Chondrocyte (in vitro differentiated cells): Measurements from ENCODE around the gene DCBLD1. TPM values are rescaled to one million over a fixed set of nuclear protein-coding genes. Genes with fewer than 3 reads are reported as not detected.

ENCODE experiments used
- DNase-seq: peaks from one replicate; pipeline ENCODE4 v3.0.0; 2021; ENCODE audit warnings: mixed read lengths, low spot score
- H3K27ac Mint-ChIP-seq: one replicate; pipeline ENCODE4 v1.8.0; 2021; ENCODE audit warnings: mild to moderate bottlenecking, moderate library complexity, mixed read lengths; ENCODE audit not compliant: unreplicated experiment
- H3K27me3 Mint-ChIP-seq: 2 replicates; pipeline ENCODE4 v1.8.0; 2021; ENCODE audit warnings: low read depth, mixed read lengths
- H3K36me3 Mint-ChIP-seq: 2 replicates; pipeline ENCODE4 v1.8.0; 2021; ENCODE audit warnings: low read depth, mixed read lengths
- H3K4me1 Mint-ChIP-seq: 2 replicates; pipeline ENCODE4 v1.8.0; 2021; ENCODE audit warnings: low read depth, mild to moderate bottlenecking, mixed read lengths
- H3K4me3 Mint-ChIP-seq: one replicate; pipeline ENCODE4 v1.8.0; 2021; ENCODE audit warnings: mild to moderate bottlenecking, moderate library complexity, mixed read lengths; ENCODE audit not compliant: unreplicated experiment
- H3K9me3 Mint-ChIP-seq: 2 replicates; pipeline ENCODE4 v1.8.0; 2021; ENCODE audit warnings: low read depth, mixed read lengths
- total RNA-seq: library from RNA; stranded (reverse); gene quantifications from 3 replicates; pipeline ENCODE4 v1.2.1, GENCODE V29; 2021
- TF ChIP-seq, protein P1 (sequence below): fragments of 200-600 bp; sonication (generic); IDR thresholded peaks from 2 replicates; pipeline ENCODE4 v1.5.0; 2021; ENCODE audit warnings: antibody characterized with exemption, mild to moderate bottlenecking, moderate library complexity

DCBLD1 gene
- total RNA-seq, 1 donor from 2014 or later = 39.3 TPM

DNA sequence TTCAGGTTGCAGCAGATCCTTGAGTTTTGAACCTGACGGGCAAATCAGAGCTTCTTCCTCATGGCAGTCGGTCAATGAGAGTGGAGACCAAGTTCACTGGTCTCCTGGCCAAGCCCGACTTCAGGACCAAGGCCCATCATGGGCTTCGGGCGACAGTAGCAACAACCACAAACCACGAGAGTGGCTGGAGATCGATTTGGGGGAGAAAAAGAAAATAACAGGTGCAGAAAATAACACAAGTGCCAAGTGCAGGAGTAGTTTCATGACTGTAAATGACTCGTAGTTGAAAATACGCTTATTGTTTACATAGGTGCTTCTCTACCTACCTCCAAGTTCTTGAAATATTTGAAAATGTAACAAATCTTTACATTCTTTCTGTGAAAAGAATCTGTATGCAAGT lies 56.1 kb downstream of the DCBLD1 start:
- no peak for DNase-seq
- Mint-ChIP-seq H3K27me3 (no peaks in the 10 kb centered on the region), H3K4me1 (peaks cover 39% of the 10 kb centered on the region), H3K4me3 (no peak overlapping the region), H3K27ac (no peak overlapping the region), H3K36me3 (peaks cover 33% of the 10 kb centered on the region), H3K9me3 (no peaks in the 10 kb centered on the region)
- TF ChIP-seq, protein P1, sequence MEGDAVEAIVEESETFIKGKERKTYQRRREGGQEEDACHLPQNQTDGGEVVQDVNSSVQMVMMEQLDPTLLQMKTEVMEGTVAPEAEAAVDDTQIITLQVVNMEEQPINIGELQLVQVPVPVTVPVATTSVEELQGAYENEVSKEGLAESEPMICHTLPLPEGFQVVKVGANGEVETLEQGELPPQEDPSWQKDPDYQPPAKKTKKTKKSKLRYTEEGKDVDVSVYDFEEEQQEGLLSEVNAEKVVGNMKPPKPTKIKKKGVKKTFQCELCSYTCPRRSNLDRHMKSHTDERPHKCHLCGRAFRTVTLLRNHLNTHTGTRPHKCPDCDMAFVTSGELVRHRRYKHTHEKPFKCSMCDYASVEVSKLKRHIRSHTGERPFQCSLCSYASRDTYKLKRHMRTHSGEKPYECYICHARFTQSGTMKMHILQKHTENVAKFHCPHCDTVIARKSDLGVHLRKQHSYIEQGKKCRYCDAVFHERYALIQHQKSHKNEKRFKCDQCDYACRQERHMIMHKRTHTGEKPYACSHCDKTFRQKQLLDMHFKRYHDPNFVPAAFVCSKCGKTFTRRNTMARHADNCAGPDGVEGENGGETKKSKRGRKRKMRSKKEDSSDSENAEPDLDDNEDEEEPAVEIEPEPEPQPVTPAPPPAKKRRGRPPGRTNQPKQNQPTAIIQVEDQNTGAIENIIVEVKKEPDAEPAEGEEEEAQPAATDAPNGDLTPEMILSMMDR = no peak

DNA sequence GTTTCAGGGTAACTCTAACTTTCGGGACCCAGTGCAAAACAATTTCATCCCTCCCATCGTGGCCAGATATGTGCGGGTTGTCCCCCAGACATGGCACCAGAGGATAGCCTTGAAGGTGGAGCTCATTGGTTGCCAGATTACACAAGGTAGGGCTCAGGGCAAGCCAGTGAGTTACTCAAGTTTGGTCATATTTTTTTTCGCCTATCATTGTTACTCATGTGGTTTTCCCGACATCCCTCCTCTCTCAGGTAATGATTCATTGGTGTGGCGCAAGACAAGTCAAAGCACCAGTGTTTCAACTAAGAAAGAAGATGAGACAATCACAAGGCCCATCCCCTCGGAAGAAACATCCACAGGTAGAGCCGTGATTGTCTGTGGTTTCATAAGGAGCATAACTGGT lies 58.2 kb downstream of the DCBLD1 start:
- no peaks in the 10 kb centered on the region for H3K9me3 Mint-ChIP-seq
- no peak for DNase-seq
- no peaks in the 10 kb centered on the region for H3K27me3 Mint-ChIP-seq
- peaks cover 38% of the 10 kb centered on the region for H3K36me3 Mint-ChIP-seq
- TF ChIP-seq, protein P1 = no peak
- no peak overlapping the region for H3K27ac Mint-ChIP-seq
- no peak overlapping the region for H3K4me3 Mint-ChIP-seq
- peaks cover 37% of the 10 kb centered on the region for H3K4me1 Mint-ChIP-seq

DNA sequence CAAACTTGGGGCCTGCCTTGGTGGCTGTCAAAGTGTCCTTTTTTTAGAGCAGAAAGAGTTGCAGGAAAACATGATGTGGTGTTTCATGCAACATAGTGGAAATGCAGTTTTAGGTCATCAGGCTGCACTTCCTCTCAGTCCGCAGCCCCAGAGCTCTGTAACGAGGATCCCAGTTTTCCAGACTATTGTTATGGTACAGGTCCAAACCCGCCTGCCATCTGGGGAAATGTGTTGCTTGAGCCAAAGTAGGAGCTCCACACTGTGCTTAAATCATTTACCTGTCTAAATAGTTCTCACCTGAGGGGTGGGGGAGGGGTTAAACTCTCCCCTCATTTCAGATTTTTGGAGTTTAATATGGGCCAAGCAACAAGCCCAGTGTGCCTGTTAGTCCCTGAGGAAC lies 60.0 kb downstream of the DCBLD1 start:
- H3K27me3 Mint-ChIP-seq = no peaks in the 10 kb centered on the region
- TF ChIP-seq, protein P1 = no peak
- H3K36me3 Mint-ChIP-seq = peaks cover 48% of the 10 kb centered on the region
- no peak overlapping the region for H3K4me3 Mint-ChIP-seq
- peak overlapping the region; percentile 17 for H3K27ac Mint-ChIP-seq
- H3K4me1 Mint-ChIP-seq = peaks cover 25% of the 10 kb centered on the region
- no peak for DNase-seq
- H3K9me3 Mint-ChIP-seq = no peaks in the 10 kb centered on the region

DNA sequence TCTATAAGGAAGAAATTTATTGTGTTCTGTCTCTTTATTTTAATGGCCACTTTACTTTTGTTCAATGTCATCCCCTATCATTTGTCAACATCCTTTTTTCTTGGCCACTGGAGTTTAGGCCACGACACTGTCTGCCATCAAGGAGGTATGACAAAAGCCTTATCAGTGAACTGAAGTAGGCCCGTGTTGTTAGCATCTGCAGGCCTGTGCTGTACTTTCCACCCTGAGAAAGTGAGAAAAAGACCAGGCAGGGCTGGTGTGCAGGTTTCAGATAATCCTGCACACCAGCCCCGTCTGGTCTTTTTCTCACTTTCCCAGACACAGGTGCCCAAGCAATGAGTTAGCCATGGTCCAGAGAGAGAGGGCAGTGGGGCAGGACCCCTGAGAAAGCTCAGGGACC lies 62.2 kb downstream of the DCBLD1 start:
- Mint-ChIP-seq H3K27ac (peak overlapping the region; percentile 37), H3K27me3 (no peaks in the 10 kb centered on the region), H3K4me3 (no peak overlapping the region), H3K4me1 (peaks cover 32% of the 10 kb centered on the region), H3K36me3 (peaks cover 41% of the 10 kb centered on the region), H3K9me3 (no peaks in the 10 kb centered on the region)
- DNase-seq = no peak
- TF ChIP-seq, protein P1 = no peak

DNA sequence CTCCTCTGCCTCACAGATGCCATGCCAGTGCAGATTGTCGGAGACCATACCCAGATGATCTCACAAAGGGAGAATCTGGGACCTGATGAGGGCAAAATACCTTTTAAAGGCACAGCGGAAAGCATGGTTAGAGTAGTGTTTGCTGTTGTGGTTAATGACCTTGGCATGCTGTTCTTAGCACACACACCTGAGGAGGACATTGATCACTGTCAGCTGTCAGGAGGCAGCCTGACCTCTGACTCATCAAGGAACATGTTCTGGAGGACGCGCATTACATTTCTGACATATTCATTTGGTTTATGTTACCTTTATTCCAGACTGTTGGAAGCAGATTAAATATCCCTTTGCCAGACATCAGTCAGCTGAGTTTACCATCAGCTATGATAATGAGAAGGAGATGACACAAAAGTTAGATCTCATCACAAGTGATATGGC lies 62.7 kb downstream of the DCBLD1 start:
- H3K4me1 Mint-ChIP-seq = peaks cover 37% of the 10 kb centered on the region
- peak overlapping the region; percentile 37 for H3K27ac Mint-ChIP-seq
- no peak for DNase-seq
- H3K9me3 Mint-ChIP-seq = no peaks in the 10 kb centered on the region
- H3K4me3 Mint-ChIP-seq = no peak overlapping the region
- H3K36me3 Mint-ChIP-seq = peaks cover 38% of the 10 kb centered on the region
- H3K27me3 Mint-ChIP-seq = no peaks in the 10 kb centered on the region
- TF ChIP-seq, protein P1 = no peak
